Calu3 (cell line): ENCODE results near the gene PBX1. TPM values are rescaled to one million over a fixed set of nuclear protein-coding genes. Genes with fewer than 3 reads are reported as not detected.

Experiments
- BruUV-seq: library from RNA; stranded (reverse); fragments of 400-500 nt; replicated peaks from 2 replicates; lab custom pipeline; 2021; lab: Mats Ljungman, UMichigan
- CTCF ChIA-PET: fragments of 300-600 bp; sonication (Branson Sonifier 250); formaldehyde crosslinking; loops from one replicate; lab custom pipeline; 2022; ENCODE audit warnings: antibody characterized with exemption; lab: Charles Lee
- DNase-seq: peaks from one replicate; pipeline ENCODE4 v3.0.0; 2022
- H3K27ac Mint-ChIP-seq: one replicate; pipeline ENCODE4 v1.8.0; 2022; ENCODE audit warnings: mixed read lengths; ENCODE audit not compliant: unreplicated experiment
- H3K27me3 Mint-ChIP-seq: one replicate; pipeline ENCODE4 v1.8.0; 2022; ENCODE audit warnings: mixed read lengths; ENCODE audit not compliant: unreplicated experiment
- H3K36me3 Mint-ChIP-seq: one replicate; pipeline ENCODE4 v1.8.0; 2022; ENCODE audit warnings: mild to moderate bottlenecking, moderate library complexity, mixed read lengths; ENCODE audit not compliant: insufficient read depth, unreplicated experiment
- H3K4me1 Mint-ChIP-seq: one replicate; pipeline ENCODE4 v1.8.0; 2022; ENCODE audit warnings: mild to moderate bottlenecking, low read depth, mixed read lengths; ENCODE audit not compliant: unreplicated experiment
- H3K4me3 Mint-ChIP-seq: one replicate; pipeline ENCODE4 v1.8.0; 2022; ENCODE audit warnings: mild to moderate bottlenecking, low read depth, moderate library complexity, mixed read lengths; ENCODE audit not compliant: unreplicated experiment
- H3K9me3 Mint-ChIP-seq: one replicate; pipeline ENCODE4 v1.8.0; 2022; ENCODE audit warnings: low read depth, mixed read lengths; ENCODE audit not compliant: unreplicated experiment
- intact Hi-C: fragments of 100-400 bp; cut with micrococcal nuclease; formaldehyde crosslinking; loops from one replicate; pipeline ENCODE4 v1.10.0; 2022; ENCODE audit not compliant: unreplicated experiment
- total RNA-seq: library from RNA; stranded (reverse); gene quantifications from 2 replicates; pipeline ENCODE4 v1.2.3, GENCODE V29; 2022
- TF ChIP-seq, protein P1 (sequence below): fragments of 200-600 bp; IDR thresholded peaks from one replicate; pipeline ENCODE4 v1.8.0; 2022; ENCODE audit warnings: antibody characterized with exemption; ENCODE audit not compliant: unreplicated experiment

Gene PBX1
- total RNA-seq, 1 experiment from 2014 or later: 22.5 TPM

DNA sequence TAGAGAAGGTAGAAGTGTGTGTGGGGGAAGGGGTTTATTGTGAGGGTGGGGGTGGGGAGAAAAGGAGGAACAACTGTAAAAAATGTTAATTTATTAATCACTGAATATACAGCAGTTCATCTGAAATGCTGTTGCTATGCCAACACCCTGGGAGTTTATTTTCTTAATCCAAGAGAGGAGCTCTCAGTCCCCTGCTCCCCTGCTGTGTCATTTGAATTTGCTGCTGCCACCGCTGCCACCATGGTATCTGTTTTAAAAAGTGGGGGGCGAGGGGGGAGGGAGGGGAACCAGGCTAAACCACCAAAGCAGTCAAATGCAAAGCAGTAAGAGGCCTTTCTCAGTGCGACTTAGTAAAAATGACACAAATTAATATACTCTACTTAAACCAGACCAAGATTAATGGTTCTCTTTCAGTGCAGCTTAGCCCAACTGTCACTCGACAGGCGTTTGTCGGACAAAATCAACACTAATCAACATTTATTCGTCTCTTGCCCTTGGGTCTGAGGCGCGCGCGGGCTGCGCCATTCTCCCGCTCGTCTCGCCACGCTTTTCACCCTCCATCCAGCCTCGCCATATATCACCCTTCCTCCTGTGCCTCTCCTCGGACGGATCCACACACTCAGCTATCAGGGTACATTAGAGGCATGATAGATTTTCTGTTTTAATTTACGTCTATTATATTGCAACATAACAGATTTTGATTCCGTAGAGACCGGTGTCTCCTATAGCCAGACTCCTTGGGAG is 76.2 kb downstream of the PBX1 start:
- H3K27ac Mint-ChIP-seq: no peak overlapping the region
- no peaks in the 10 kb centered on the region for H3K27me3 Mint-ChIP-seq
- intact Hi-C loops: no loop called here
- H3K9me3 Mint-ChIP-seq: no peaks in the 10 kb centered on the region
- H3K4me3 Mint-ChIP-seq: no peak overlapping the region
- peaks cover 56% of the 10 kb centered on the region for H3K4me1 Mint-ChIP-seq
- no peak for DNase-seq
- TF ChIP-seq, protein P1, sequence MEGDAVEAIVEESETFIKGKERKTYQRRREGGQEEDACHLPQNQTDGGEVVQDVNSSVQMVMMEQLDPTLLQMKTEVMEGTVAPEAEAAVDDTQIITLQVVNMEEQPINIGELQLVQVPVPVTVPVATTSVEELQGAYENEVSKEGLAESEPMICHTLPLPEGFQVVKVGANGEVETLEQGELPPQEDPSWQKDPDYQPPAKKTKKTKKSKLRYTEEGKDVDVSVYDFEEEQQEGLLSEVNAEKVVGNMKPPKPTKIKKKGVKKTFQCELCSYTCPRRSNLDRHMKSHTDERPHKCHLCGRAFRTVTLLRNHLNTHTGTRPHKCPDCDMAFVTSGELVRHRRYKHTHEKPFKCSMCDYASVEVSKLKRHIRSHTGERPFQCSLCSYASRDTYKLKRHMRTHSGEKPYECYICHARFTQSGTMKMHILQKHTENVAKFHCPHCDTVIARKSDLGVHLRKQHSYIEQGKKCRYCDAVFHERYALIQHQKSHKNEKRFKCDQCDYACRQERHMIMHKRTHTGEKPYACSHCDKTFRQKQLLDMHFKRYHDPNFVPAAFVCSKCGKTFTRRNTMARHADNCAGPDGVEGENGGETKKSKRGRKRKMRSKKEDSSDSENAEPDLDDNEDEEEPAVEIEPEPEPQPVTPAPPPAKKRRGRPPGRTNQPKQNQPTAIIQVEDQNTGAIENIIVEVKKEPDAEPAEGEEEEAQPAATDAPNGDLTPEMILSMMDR: no peak
- no TSS peak for BruUV-seq
- no peaks in the 10 kb centered on the region for H3K36me3 Mint-ChIP-seq
- CTCF ChIA-PET: interaction anchor here (1.0 kb wide), 1 partner anchor 32 kb away, joined by 5 read pairs; no protein-coding TSS in a partner anchor

DNA sequence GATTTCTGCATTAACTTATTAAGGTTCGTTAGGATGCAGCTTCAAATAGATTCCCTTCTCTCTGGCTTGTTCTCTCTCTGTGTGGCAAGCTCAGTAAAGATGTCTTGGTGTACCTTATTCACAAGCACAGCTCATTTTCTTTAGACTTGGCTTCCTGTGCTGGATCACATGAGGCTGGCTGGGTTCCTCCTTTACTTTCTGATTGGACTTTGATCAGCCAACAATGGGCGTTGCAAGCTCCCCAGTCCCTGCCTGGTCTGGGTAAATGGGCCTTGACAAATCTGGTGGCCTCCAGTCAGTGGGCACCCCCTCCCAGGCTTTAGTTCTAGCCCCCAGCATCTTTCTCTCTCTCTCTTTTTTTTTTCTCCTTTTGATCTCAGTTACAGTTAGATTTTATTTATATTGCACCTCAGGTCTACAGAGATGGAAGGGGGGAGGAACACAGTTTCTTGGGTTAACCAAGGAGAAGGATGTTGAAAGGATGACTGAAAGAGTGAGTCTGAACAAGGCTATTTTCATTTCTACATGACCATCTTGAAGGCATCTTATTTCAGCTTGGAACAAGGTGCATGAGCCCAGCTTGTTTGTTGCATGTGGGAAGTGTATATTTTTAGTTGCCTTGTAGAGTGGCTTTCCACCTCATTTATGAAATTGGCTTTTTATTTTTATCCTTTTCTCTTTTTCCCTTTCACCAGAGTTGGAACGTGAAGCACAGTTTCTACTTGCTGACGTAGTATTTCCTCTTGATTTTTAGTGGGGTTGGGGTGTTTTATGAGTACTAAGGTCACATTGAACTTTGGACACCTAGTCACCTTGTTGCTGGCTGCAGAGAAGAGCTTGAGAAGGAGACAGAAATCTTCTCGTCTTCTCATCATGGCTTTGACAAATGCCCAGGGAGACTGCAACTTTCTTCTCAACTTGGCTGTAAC is 77.1 kb downstream of the PBX1 start:
- intact Hi-C loops: no loop called here
- TF ChIP-seq, protein P1: no peak
- no peak overlapping the region for H3K27ac Mint-ChIP-seq
- CTCF ChIA-PET: interaction anchor here (1.0 kb wide), 1 partner anchor 33 kb away, joined by 5 read pairs; no protein-coding TSS in a partner anchor
- no peaks in the 10 kb centered on the region for H3K9me3 Mint-ChIP-seq
- no peak for DNase-seq
- BruUV-seq: no TSS peak
- H3K27me3 Mint-ChIP-seq: no peaks in the 10 kb centered on the region
- H3K4me3 Mint-ChIP-seq: no peak overlapping the region
- H3K4me1 Mint-ChIP-seq: peaks cover 53% of the 10 kb centered on the region
- no peaks in the 10 kb centered on the region for H3K36me3 Mint-ChIP-seq

- H3K27ac Mint-ChIP-seq: no peak overlapping the region
- H3K4me3 Mint-ChIP-seq: no peak overlapping the region
- no peak for DNase-seq
- no peaks in the 10 kb centered on the region for H3K9me3 Mint-ChIP-seq
- CTCF ChIA-PET: no interaction called here
- no TSS peak for BruUV-seq
- peaks cover 55% of the 10 kb centered on the region for H3K4me1 Mint-ChIP-seq
- intact Hi-C loops: no loop called here
- H3K36me3 Mint-ChIP-seq: no peaks in the 10 kb centered on the region
- no peaks in the 10 kb centered on the region for H3K27me3 Mint-ChIP-seq
- TF ChIP-seq, protein P1: no peak
Measured at GRCh38 chr1:164636757-164637156, 77.8 kb downstream of the PBX1 start.

DNA sequence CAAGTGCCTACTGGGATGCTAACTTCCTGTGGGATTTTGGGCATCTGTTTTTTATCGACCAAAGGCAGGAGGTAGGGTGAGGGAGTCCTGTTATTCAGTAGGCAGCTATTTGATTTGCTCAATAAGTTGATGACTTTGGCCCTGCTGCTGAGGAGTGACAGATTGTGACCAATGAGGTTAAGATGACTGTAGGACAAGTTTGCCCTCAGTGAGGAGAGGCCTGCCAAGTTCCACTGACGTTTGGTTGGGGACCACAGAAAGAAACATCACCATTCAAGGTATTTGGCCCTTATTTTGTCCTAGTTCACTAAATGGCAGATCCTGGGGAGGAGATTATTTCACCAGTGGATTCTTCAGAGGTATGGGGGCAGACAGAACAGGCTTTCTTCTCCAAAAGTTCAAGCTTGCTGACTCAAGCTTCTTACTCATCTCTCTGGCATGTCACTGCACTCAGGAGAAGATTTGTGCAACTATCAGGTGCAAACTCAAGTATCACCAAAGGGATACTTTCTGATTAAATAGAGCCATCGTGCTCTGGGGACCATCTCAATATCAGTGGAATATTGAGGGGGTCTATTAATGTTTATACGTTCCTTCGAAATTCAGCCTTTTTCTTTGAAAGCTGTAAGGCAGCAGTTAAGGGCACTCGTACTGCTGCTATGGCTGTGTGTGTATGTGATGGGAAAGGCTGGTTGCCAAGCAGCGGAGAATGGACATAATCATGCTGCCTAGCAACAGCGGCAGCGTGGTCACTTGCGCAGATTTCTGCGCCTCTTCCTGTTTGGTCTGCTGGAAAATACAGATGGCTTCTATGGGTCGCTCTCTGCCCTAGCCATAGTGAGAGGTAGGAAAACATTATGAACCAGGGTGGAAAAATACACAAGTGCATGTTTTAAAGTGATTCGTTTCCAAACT is 78.7 kb downstream of the PBX1 start:
- no peak overlapping the region for H3K4me3 Mint-ChIP-seq
- DNase-seq: no peak
- H3K36me3 Mint-ChIP-seq: no peaks in the 10 kb centered on the region
- CTCF ChIA-PET: no interaction called here
- BruUV-seq: no TSS peak
- H3K4me1 Mint-ChIP-seq: peaks cover 50% of the 10 kb centered on the region
- TF ChIP-seq, protein P1: no peak
- H3K9me3 Mint-ChIP-seq: no peaks in the 10 kb centered on the region
- intact Hi-C loops: no loop called here
- no peak overlapping the region for H3K27ac Mint-ChIP-seq
- H3K27me3 Mint-ChIP-seq: no peaks in the 10 kb centered on the region
